ENCODE results near the gene FAM53B. TPM values are rescaled to one million over a fixed set of nuclear protein-coding genes. Genes with fewer than 3 reads are reported as not detected.

FAM53B gene
- total RNA-seq, 6 experiments from 2014 or later = 4.4 to 10.8 (median 4.8) TPM

DNA sequence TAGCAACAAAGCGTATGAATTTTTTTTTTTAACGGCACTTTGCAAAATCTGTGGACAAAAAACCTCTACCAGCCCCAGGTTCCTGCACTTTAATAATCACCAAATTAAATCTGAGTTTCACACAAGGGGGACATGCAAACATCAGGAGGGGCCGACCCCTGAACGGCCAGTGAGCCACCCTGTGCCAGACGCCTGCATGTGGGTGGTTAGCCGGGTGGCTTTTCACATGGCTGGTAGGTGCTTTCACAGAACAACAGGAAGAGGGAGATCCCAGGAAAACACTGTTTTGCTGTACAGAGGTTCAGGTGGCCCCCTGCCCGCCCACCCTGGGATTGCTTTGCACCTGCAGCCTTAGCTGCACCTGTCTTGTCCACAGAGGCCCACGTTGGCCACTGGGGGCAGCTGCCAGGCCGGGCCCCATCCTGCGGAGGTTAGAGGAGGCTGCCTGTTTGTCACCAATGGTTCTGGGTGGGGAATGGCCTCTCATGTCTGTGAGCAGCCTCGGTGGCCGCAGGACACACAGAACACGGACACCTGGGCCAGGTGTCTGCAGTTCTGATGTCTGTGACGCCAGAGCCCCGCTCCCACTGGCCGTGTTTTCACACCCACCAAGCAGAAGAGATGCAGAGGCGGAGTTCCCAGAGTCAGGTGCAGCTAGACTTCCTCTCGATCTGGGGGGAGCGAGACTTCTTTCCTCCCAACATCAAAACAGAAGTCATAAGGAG lies 107.7 kb downstream of the FAM53B start:
- Histone ChIP-seq H3K27me3 (no peaks in the 10 kb centered on the region), H3K9me3 (no peaks in the 10 kb centered on the region), H3K36me3 (no peaks in the 10 kb centered on the region), H3K27ac (no peak overlapping the region), H3K4me3 (no peak overlapping the region), H3K4me1 (peaks cover 0 to 12% (median 2%) of the 10 kb centered on the region in 4 donors)
- intact Hi-C loops (cut with DNase I) = no loop called here
- ATAC-seq = no peak
- DNase-seq = no peak
- TF ChIP-seq POLR2A (IDR thresholded peaks at IDR 0.05) = no peak
- TF ChIP-seq, protein P1, sequence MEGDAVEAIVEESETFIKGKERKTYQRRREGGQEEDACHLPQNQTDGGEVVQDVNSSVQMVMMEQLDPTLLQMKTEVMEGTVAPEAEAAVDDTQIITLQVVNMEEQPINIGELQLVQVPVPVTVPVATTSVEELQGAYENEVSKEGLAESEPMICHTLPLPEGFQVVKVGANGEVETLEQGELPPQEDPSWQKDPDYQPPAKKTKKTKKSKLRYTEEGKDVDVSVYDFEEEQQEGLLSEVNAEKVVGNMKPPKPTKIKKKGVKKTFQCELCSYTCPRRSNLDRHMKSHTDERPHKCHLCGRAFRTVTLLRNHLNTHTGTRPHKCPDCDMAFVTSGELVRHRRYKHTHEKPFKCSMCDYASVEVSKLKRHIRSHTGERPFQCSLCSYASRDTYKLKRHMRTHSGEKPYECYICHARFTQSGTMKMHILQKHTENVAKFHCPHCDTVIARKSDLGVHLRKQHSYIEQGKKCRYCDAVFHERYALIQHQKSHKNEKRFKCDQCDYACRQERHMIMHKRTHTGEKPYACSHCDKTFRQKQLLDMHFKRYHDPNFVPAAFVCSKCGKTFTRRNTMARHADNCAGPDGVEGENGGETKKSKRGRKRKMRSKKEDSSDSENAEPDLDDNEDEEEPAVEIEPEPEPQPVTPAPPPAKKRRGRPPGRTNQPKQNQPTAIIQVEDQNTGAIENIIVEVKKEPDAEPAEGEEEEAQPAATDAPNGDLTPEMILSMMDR (IDR thresholded peaks at IDR 0.05) = no peak
- 100% methylated on average over 3 of the region's 19 CpGs for WGBS (ENCODE audit: insufficient coverage, low coverage, low lambda C conversion rate, missing lambda C conversion rate)

DNA sequence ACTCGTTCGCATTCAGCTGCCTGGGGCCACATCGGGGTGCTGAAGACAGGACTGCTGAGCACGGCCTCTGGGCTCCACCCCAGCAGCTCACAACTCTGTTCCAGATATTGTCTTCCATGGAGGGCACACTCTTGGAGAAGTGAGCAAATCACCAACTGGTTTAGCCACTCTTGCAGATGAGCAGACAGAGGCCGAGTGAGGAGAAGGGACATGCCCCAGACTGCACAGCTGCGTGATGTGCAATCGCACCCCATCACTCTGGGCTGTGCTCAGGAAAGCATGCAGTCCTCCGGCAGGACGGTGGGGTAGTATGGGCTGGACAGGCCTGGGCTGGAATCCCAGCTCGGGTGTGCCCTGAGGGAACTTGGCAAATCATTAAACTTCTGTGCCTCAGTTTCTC lies 111.6 kb downstream of the FAM53B start:
- H3K36me3 ChIP-seq = no peaks in the 10 kb centered on the region
- H3K4me3 ChIP-seq = no peak overlapping the region
- 84% methylated on average over 5 of the region's 10 CpGs for WGBS (ENCODE audit: insufficient coverage, low coverage, low lambda C conversion rate, missing lambda C conversion rate)
- DNase-seq = no peak
- intact Hi-C loops (cut with DNase I) = no loop called here
- H3K27ac ChIP-seq = peak overlapping the region in 1 of 3 donors; percentile 18
- H3K4me1 ChIP-seq = peaks cover 0 to 4% (median 2%) of the 10 kb centered on the region in 4 donors
- no peaks in the 10 kb centered on the region for H3K9me3 ChIP-seq
- ATAC-seq = peak in 3 of 4 donors; percentile 1 to 21 (median 7)
- no peak for TF ChIP-seq POLR2A (IDR thresholded peaks at IDR 0.05)
- TF ChIP-seq, protein P1 (IDR thresholded peaks at IDR 0.05) = no peak
- no peaks in the 10 kb centered on the region for H3K27me3 ChIP-seq

DNA sequence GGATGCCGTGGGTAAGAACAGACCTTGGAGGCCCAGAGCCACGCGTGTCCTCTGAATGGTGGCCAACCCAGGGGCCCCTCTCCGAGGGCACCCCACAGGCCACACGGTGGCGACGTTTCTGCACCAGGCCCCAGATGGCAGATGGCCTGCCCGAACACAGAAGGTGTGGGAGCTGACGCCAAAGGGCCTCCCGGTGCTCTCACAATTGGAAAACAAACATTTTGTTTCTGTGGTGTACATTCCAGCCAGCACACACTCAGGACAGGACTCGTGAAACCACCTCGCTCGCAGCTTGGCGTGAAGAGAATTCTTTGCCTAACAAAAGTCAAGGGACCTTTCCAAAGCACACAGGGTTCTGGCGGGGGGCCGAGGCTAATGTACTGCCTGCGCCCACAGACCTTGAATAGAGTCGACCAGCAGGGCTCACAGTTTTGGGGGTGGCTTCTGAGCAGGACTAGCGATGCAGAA lies 112.1 kb downstream of the FAM53B start:
- Histone ChIP-seq H3K36me3 (no peaks in the 10 kb centered on the region), H3K9me3 (no peaks in the 10 kb centered on the region), H3K4me3 (no peak overlapping the region), H3K27me3 (no peaks in the 10 kb centered on the region), H3K4me1 (peaks cover 0 to 4% (median 2%) of the 10 kb centered on the region in 4 donors), H3K27ac (peak overlapping the region in 1 of 3 donors; percentile 18)
- peak; percentile 75 to 96 (median 85) for DNase-seq
- peak; percentile 85 to 93 (median 88) for ATAC-seq
- TF ChIP-seq, protein P1 (IDR thresholded peaks at IDR 0.05) = peak; percentile 45 to 69 (median 56)
- no peak for TF ChIP-seq POLR2A (IDR thresholded peaks at IDR 0.05)
- intact Hi-C loops (cut with DNase I) = no loop called here
- WGBS (ENCODE audit: insufficient coverage, low coverage, low lambda C conversion rate, missing lambda C conversion rate) = 69% methylated on average over 6 of the region's 19 CpGs

DNA sequence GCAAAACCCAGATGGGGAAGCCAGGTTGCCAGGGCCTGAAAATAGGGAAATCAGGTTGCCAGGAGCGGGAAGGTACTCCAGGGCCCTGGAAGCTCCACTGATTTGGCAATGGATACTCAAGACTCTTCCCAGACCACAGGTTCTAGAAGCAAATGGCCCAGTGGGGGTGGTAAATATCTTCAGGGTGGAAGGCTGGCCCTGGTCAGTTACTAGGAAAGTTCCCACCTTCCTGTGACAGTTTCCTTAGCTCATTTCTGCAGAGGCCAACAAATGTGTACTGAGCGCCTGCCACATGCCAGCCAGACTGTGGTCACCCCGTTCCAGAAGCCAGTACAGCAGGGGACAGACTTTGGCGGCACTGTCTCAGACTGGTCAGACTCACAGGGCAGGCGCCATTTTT lies 113.6 kb downstream of the FAM53B start:
- no peak overlapping the region for H3K4me3 ChIP-seq
- no peak overlapping the region for H3K27ac ChIP-seq
- peaks cover 0 to 4% (median 2%) of the 10 kb centered on the region in 4 donors for H3K4me1 ChIP-seq
- DNase-seq = no peak
- TF ChIP-seq, protein P1 (IDR thresholded peaks at IDR 0.05) = no peak
- TF ChIP-seq POLR2A (IDR thresholded peaks at IDR 0.05) = no peak
- H3K27me3 ChIP-seq = no peaks in the 10 kb centered on the region
- H3K9me3 ChIP-seq = no peaks in the 10 kb centered on the region
- no CpG with 5 or more reads among the region's 5 CpGs for WGBS (ENCODE audit: insufficient coverage, low coverage, low lambda C conversion rate, missing lambda C conversion rate)
- ATAC-seq = no peak
- intact Hi-C loops (cut with DNase I) = no loop called here
- H3K36me3 ChIP-seq = no peaks in the 10 kb centered on the region
